Measurements from ENCODE around the gene KDM4B.
A peak's percentile ranks its signal among the peaks of the same experiment; 100 is the strongest.

Gene KDM4B

DNA sequence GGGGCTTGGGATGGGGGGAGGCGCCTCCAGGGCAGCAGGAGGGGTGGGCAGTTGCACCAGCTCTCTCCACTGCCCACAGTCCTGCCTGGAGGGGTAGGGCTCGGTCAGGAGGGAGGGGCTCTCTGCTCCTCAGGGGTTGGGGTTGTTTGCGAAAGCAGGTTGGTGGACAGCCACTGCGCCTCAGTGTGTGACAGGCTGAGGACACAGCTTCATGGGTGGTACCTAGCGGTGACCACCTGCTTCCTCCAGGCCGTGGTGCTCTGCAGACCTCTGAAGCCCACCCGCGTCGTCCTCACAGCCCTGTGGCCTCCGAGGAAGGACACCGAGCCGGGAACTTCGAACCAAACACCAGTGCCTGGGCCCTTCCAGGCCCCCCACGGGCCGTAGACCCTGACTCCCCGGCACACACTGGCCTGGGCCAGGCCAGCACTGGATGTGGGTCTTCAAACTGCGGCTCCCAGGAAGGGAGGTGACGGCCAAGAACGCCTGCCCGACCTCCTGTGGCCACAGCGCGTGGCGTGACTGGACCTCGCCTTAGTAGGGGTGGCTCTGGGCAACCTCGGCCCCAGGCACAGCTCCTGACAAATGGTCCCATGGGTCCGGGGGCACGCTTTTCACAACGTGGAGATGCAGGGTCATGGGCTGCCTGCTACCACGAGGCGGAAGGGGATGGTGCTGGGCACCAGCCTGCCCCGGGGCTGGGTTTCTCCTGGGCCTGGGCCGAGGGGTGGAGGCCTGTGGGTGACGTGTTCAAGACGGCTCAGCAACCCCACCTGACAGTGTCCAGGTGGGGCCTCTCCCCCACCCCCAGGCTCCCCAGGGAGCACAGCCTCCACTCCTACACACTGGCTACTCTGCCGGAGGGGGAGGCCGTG lies 173.2 kb downstream of the KDM4B start:
- DNase-seq = no peak

DNA sequence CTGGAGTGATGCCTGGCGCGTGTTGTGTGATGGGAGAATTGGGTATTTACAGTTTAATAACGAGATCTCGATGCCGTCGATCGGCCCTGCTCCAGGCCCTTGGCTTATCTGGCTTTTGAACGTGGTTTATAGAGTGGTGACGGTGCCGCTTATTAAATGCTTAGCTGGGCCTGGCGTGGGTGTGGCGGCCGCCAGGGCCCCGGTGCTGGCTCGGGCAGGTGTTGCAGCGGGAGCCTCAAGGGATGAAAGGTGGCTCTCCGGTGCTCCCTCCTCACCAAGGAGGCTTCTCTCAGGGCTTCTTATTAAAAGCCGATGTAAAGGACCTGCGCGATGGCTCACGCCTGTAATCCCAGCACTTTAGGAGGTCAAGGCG lies 173.8 kb downstream of the KDM4B start:
- DNase-seq = no peak

DNA sequence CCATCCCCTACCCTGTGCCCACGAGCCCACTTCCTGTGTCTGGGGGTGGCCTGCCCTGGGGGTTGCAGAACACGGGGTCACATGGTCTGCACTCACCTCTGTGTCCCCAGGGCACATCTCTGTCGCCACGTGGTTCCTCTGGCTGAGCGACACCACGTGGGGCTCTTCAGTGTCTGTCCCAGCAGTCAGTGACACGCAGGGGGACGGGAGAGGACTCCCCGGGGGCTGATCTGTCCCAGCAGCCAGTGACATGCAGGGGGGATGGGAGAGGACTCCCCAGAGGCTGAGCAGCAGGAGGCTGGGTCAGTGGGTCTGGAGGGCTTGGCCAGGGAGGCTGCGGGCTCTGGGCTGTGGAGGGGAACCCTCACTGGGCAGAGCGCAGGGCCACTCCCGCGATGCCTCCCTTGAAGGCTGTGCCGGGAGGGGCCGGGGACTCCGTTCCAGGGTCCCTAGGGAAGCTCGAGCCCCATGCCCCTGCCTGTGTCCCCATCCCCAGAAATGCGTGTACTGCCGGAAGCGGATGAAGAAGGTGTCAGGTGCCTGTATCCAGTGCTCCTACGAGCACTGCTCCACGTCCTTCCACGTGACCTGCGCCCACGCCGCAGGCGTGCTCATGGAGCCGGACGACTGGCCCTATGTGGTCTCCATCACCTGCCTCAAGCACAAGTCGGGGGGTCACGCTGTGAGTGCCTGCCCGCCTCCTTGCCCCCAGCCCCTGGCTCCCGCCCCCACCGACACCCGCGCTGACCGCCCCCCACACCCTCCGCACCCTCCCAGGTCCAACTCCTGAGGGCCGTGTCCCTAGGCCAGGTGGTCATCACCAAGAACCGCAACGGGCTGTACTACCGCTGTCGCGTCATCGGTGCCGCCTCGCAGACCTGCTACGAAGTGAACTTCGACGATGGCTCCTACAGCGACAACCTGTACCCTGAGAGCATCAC lies 174.8 kb downstream of the KDM4B start:
- no peak for DNase-seq

DNA sequence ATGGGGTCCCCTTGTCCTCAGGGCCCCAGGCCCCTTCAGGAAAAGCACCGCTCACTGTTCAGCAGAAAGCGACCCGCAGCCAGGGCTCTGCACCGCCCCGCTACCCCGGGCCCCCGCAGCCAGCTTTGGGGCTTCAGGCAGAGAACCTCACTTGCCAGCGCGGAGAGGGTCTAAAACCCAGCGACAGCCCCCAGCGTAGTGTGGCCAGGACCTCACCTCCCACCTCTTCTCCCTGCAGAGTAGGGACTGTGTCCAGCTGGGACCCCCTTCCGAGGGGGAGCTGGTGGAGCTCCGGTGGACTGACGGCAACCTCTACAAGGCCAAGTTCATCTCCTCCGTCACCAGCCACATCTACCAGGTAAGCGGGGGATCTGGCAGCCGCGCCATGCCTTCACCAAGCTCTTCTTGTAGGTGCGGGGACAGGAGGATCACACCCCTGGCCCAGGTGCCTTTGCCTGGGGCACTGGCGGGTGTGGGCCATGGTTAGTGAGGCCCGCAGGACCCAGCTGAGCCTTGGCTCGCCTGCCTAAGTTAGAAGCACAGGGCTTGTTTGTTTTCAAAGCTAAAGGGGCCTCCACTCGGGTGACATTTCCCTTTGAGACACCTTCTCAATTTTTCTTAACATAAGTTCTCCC lies 175.7 kb downstream of the KDM4B start:
- DNase-seq = no peak

DNA sequence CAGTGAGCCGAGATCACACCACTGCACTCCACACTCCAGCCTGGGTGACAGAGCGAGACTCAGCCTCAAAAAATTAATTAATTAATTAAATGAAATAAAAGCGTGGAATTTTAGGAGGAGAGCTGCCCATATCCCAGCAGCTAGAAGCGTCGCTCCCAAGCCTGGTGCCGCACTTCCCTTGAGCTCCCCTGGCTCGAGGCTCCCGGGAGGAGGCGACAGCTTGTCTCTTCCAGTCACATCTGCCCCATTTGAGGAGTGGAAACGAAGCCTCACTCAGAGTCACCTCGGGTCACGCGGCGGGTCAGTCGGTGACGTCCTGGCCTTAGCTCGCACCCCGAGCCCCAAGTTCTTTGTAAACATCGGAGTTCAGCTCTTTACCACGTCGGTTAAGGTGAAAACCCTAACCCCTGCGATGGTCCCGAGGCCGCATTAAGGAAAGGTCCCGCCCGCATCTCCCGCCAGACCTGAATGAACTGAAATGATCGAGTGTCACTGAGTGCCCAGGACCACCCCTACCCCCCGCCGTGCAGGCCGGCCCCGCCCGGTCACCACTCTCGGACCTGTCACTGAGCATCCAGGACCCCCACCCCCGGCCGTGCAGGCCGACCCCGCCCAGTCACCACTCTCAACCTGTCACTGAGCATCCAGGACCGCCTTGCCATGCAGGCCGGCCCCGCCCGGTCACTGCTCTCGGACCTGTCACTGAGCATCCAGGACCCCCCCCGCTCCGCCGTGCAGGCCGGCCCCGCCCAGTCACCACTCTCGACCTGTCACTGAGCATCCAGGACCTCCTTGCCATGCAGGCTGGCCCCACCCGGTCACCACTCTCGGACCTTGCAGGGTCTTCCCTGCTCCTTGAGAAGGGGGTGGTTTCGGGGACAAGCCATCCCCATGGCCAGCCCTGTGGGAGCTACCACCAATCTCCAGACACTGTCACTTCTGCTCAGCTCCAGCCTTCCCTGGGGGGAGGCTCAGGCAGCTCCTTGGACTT lies 176.9 kb downstream of the KDM4B start:
- DNase-seq = no peak

DNA sequence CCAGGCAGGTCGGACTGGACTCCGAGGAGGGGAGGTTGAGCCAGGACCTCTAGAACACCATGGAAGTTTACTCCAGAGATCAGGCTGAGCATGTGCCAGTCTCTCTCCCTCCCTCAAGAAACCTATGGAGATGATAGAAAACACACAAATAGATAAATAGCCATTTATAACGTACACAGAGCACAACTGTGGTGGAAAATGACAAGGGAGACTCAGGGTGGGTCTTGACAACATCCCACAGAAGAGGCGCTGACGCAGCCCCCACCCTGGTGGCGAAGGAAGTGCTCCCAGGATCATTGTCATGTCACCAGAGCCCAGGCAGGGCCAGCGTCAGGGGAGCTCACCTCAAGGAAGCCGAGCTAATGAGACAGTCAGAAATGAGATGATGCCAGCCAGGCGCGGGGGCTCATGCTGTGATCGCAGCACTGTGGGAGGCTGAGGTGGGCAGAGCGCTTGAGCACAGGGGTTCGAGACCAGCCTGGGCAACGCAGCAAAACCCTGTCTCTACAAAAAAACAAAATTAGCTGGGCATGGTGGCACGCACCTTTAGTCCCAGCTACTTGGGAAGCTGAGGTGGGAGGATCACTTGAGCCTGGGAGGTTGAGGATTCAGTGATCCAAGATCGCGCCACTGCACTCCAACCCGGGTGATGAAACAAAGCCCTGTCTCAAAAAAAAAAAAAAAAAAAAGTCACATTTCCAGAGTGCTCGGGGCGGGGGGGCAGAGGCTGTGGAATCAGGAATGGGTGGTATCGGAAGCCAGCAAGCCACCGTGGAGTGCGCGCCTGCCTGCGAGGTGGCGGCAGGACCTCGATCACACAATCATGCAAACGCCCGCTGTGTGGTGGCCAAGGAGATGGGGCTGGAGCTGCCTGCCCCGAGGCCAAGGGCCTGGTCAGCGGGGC lies 178.4 kb downstream of the KDM4B start:
- DNase-seq = no peak

DNA sequence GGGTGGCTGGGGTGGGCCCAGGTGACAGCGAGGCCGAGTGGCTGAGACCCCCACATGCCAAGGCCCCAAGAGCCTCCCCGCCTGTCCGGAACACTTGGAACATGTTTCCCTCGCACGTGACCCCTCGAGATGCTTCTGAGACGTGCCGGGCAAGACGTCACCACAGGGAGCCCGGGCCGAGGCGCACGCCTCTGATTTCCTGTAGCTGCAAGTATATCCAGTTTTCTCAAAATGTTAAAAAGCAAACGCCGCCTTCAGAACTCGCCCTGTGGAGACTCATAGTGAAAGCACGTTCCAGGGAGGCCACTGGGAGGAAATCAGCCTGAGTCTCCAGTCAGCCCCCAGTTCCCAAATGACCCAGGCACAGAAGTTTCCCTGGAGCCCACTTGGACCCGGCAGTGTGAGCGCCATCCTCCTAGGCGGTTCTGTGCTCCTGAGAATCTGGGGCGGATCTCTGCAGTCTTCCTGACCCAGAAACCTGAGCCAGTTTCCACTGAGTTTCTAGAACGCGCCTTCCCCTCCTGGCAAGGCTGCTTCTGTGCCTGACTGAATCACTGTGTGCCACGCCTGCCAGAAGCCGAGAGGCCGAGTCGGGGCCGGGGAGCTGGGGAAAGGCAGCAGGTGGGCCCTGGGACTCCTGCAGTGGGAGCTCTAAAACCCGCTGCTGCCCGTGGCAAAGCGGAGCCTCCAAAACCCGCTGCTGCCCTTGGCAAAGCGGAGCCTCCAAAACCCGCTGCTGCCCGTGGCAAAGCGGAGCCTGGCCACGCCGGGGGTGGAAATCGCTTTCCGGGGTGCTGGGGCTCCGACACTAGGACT lies 179.3 kb downstream of the KDM4B start:
- DNase-seq = no peak

DNA sequence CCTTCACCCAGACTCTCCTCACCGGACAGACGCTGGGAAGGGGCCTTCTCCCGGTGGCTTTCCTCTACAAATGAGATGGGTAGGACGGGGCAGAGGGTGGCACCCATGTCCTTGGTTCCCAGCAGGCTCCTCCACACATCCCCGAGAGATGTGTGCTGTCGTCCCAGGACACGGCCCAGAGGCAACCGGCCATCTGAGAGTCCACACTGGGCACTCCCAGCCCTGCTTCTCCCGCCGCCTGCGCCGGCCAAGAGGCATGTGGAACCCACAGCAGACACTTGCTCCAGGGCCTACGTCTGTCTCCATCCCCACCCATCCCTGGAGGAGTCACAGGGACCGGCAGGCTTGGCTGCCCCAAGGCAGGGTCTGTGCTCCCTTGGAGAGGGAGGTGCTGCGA lies 179.9 kb downstream of the KDM4B start:
- DNase-seq = no peak

DNA sequence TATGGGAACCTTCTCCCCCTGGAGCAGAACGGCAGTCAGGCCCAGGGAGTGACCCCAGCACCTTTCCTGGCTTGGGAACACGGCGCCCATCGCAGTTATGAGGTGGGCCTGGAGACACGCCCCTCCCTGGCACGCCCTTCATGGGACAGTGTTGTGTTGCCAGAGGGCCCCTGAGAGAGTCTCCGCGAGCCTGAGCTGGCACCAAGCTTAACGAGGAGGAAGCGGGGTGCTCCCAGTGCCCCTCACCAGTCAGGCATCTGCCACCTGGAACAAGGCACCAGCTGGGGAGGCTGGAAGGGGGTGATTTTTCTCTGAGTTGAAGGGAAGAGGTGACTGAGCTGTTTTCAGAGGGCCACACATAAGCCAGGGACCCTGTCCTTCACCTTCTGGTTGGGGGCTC lies 180.6 kb downstream of the KDM4B start:
- DNase-seq = no peak

DNA sequence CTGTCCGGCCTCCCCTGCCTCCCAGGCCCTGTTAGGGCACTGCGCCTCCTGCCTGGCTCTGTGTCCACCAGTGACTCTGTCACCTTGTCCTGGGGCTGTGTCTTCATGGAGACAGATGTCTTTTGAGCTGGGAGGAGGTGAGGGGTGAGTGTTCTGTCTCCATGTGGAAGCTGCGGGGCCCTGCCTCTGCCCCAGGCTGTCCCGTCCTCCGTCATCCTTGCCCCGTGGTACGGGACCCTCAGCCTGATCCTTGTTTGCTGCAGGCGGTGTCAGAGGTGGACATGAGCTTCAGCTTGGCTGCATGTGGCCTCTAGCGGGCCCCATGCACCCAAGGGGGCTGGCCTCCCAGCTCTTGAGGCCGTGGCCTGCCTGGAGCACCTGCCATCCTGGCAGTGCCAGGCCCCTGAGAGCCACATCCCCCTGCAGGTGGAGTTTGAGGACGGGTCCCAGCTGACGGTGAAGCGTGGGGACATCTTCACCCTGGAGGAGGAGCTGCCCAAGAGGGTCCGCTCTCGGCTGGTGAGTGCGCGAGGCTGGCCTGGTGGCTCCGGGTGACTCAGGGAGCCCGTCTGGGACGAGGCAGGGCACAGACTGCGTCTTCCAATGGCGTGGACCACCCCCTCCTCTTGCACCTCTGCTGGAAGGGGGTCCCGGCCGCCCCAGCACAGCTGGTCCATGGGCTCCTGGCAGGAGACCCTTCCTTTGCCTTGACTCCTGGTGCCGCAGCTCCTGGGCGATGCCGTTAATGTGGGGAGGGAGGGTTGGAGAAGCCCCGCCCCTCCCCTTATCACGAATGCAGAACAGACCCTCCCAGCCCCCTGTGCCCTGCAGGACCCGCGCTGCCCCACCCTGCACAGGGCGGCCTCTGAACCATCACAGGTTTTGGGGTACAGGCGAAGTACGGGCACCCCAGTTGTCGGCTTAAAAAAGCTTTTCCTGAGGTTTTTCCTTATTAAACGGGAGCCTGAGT lies 181.3 kb downstream of the KDM4B start:
- no peak for DNase-seq

DNA sequence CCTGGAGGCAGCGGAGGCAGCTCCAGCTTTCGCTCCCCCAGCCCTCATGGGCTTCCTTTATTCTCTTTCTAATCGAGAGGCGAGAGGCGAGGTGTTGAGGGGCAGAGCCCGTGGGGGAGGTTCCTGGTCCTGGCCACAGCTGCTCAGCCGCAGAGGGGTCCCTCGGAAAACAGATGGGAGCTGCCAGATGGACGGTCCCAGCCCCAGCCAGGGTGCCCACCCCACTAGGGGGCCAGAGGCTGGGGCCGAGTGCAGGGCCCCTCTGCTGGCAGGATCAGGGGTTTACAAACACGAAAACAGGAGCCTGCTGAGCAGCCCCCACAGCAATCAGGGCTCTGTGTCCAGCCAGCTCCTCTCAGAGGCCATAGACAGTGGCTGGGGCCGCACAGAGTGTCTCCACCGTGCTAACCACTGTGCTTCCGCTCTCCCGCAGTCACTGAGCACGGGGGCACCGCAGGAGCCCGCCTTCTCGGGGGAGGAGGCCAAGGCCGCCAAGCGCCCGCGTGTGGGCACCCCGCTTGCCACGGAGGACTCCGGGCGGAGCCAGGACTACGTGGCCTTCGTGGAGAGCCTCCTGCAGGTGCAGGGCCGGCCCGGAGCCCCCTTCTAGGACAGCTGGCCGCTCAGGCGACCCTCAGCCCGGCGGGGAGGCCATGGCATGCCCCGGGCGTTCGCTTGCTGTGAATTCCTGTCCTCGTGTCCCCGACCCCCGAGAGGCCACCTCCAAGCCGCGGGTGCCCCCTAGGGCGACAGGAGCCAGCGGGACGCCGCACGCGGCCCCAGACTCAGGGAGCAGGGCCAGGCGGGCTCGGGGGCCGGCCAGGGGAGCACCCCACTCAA lies 182.2 kb downstream of the KDM4B start:
- no peak for DNase-seq

DNA sequence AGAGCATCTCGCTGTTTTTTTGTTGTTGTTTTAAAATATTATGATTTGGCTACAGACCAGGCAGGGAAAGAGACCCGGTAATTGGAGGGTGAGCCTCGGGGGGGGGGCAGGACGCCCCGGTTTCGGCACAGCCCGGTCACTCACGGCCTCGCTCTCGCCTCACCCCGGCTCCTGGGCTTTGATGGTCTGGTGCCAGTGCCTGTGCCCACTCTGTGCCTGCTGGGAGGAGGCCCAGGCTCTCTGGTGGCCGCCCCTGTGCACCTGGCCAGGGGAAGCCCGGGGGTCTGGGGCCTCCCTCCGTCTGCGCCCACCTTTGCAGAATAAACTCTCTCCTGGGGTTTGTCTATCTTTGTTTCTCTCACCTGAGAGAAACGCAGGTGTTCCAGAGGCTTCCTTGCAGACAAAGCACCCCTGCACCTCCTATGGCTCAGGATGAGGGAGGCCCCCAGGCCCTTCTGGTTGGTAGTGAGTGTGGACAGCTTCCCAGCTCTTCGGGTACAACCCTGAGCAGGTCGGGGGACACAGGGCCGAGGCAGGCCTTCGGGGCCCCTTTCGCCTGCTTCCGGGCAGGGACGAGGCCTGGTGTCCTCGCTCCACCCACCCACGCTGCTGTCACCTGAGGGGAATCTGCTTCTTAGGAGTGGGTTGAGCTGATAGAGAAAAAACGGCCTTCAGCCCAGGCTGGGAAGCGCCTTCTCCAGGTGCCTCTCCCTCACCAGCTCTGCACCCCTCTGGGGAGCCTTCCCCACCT lies 183.3 kb downstream of the KDM4B start:
- DNase-seq = no peak

DNA sequence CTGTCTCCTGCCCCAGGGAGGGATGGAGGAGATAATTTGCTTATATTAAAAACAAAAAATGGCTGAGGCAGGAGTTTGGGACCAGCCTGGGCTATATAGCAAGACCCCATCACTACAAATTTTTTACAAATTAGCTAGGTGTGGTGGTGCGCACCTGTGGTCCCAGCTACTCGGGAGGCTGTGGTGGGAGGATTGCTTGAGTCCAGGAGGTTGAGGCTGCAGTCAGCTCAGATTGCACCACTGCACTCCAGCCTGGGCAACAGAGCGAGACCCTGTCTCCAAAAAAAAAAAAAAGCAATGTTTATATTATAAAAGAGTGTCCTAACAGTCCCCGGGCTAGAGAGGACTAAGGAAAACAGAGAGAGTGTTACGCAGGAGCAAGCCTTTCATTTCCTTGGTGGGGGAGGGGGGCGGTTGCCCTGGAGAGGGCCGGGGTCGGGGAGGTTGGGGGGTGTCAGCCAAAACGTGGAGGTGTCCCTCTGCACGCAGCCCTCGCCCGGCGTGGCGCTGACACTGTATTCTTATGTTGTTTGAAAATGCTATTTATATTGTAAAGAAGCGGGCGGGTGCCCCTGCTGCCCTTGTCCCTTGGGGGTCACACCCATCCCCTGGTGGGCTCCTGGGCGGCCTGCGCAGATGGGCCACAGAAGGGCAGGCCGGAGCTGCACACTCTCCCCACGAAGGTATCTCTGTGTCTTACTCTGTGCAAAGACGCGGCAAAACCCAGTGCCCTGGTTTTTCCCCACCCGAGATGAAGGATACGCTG lies 184.0 kb downstream of the KDM4B start:
- DNase-seq = no peak

DNA sequence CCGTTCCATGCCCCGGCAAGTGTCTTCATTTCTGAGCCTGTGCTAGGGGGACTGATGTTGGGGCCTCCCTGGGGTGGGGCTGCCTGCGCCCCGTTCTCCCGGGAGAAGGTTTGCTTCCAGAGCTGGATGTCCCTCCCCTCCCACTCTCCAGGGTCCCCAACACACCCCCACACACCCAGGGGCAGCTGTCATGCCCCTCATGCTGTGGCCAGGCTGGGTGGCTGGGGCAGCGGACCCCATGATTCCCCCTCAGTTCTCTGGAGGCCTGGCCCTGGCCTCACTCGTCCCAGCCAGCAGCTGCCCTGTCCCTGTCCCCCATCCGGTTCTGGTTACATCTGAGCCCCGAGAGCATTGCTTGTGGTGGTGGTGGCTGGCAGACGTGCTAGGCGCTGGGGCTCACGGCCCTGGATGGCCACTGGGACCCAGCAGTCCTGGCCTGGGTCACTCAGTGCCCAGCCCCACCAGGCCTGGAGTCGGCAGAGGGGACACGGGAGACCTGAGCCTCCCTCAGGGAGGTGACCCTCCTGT lies 184.8 kb downstream of the KDM4B start:
- no peak for DNase-seq

DNA sequence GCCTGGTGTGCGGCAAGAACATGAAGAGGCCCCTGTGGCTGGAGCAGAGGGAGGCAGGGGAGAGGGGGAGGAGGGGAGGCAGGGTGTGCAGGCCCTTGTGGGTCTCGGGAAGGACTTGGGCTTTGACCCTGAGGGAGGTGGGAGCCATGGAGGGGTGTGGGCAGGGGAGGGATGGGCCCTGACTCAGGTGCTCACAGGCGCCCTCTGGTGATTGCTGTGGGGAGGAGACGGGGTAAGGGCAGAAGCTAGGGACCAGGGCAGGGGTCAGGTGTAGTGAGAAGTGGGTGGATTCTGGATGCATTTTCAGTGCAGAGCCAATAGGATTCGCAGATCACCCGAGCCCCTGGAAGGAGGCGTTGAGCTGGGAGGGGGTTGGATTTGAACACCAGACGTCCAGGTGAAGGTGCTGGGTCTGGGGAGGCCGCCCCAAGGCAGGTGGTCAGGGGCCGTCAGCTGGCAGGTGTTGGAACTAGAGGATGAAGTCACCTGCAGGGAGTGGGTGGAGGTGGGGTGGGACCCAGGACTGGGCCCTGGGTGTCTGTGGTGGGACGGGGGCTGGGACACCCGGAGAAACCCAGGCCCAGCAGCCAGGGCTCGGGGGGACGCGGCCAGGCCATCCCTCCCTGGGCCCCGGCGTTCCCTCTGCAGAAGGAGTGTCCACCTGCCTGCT lies 185.4 kb downstream of the KDM4B start:
- DNase-seq = peak; percentile 54

Measured in OCI-M1 (cell line).